ENCODE data around the gene SPATA2L. TPM values are rescaled to one million over a fixed set of nuclear protein-coding genes. Genes with fewer than 3 reads are reported as not detected.

SPATA2L gene
- total and polyA plus RNA-seq, 2 of the 13 experiments (the other 11 are each of a cell fraction or from before 2014, with no cell fraction given) = 9.1 to 20.7 TPM

GRCh38 chr16:89720813-89721545 lies 19.5 kb upstream of the SPATA2L start, which contains the start of the genes VPS9D1 and ZNF276 (continued):
- TF ChIP-seq BRD4 (CRISPR knock-in tag; IDR thresholded peaks at IDR 0.05) = peak; percentile 29
- no peak; the same call in 1 of the 2 replicates for TF ChIP-seq ZNF30 (CRISPR knock-in tag; IDR thresholded peaks at IDR 0.05)
- TF ChIP-seq, protein P1, sequence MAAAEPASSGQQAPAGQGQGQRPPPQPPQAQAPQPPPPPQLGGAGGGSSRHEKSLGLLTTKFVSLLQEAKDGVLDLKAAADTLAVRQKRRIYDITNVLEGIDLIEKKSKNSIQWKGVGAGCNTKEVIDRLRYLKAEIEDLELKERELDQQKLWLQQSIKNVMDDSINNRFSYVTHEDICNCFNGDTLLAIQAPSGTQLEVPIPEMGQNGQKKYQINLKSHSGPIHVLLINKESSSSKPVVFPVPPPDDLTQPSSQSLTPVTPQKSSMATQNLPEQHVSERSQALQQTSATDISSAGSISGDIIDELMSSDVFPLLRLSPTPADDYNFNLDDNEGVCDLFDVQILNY (CRISPR knock-in tag; conservative IDR thresholded peaks at IDR 0.05) = no peak; the same call in 1 of the 2 replicates
- TF ChIP-seq, protein P2, sequence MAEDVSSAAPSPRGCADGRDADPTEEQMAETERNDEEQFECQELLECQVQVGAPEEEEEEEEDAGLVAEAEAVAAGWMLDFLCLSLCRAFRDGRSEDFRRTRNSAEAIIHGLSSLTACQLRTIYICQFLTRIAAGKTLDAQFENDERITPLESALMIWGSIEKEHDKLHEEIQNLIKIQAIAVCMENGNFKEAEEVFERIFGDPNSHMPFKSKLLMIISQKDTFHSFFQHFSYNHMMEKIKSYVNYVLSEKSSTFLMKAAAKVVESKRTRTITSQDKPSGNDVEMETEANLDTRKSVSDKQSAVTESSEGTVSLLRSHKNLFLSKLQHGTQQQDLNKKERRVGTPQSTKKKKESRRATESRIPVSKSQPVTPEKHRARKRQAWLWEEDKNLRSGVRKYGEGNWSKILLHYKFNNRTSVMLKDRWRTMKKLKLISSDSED (CRISPR knock-in tag; IDR thresholded peaks at IDR 0.05) = peak; percentile 29; the same call in 1 of the 2 replicates
- TF ChIP-seq ZNF773 (CRISPR knock-in tag; IDR thresholded peaks at IDR 0.05; ENCODE audit: borderline replicate concordance) = peak; percentile 12; the same call in 1 of the 2 replicates
- TF ChIP-seq, protein P3, sequence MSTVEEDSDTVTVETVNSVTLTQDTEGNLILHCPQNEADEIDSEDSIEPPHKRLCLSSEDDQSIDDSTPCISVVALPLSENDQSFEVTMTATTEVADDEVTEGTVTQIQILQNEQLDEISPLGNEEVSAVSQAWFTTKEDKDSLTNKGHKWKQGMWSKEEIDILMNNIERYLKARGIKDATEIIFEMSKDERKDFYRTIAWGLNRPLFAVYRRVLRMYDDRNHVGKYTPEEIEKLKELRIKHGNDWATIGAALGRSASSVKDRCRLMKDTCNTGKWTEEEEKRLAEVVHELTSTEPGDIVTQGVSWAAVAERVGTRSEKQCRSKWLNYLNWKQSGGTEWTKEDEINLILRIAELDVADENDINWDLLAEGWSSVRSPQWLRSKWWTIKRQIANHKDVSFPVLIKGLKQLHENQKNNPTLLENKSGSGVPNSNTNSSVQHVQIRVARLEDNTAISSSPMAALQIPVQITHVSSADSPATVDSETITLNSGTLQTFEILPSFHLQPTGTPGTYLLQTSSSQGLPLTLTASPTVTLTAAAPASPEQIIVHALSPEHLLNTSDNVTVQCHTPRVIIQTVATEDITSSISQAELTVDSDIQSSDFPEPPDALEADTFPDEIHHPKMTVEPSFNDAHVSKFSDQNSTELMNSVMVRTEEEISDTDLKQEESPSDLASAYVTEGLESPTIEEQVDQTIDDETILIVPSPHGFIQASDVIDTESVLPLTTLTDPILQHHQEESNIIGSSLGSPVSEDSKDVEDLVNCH (CRISPR knock-in tag; IDR thresholded peaks at IDR 0.05) = peak; percentile 24; the same call in 1 of the 2 replicates
- no peak for TF ChIP-seq RAD51 (IDR thresholded peaks at IDR 0.05; ENCODE audit: borderline replicate concordance)
- TF ChIP-seq ZNF850 (CRISPR knock-in tag; conservative IDR thresholded peaks at IDR 0.05) = peak; percentile 64; the same call in 1 of the 2 replicates
- TF ChIP-seq PCBP2 (optimal IDR thresholded peaks at IDR 0.05; ENCODE audit: low read depth, low read length, poor library complexity, severe bottlenecking) = no peak
- no peak for TF ChIP-seq EHMT2 (IDR thresholded peaks at IDR 0.05; ENCODE audit: borderline replicate concordance, low read depth, low read length)
- TF ChIP-seq PHF8 (CRISPR knock-in tag; IDR thresholded peaks at IDR 0.05) = peak; percentile 86
- TF ChIP-seq ZNF468 (CRISPR knock-in tag; IDR thresholded peaks at IDR 0.05) = 0 out of 2 replicates have a peak, but pooled peaks have one; percentile 56
- no peak for TF ChIP-seq ATF7 (IDR thresholded peaks at IDR 0.05)
- no peak; the same call in 1 of the 2 replicates for TF ChIP-seq ATF7 (CRISPR knock-in tag; IDR thresholded peaks at IDR 0.05)
- peak; percentile 96 for TF ChIP-seq RBFOX2 (IDR thresholded peaks at IDR 0.05; ENCODE audit: low read depth, low read length)
- no peak for TF ChIP-seq MAFF (IDR thresholded peaks at IDR 0.05; ENCODE audit: low read depth, low read length)
- TF ChIP-seq ZNF550 (CRISPR knock-in tag; IDR thresholded peaks at IDR 0.05; ENCODE audit: borderline replicate concordance) = no peak
- TF ChIP-seq ELF4 (CRISPR knock-in tag; IDR thresholded peaks at IDR 0.05; ENCODE audit: borderline replicate concordance) = no peak
- TF ChIP-seq HOXA9 (CRISPR knock-in tag; IDR thresholded peaks at IDR 0.05; ENCODE audit: borderline replicate concordance) = peak; percentile 96
- no peak; the same call in 1 of the 2 replicates for TF ChIP-seq NR2F2 (IDR thresholded peaks at IDR 0.05; ENCODE audit: borderline replicate concordance, low read depth)
- TF ChIP-seq ZHX1 (CRISPR knock-in tag; IDR thresholded peaks at IDR 0.05; ENCODE audit: low read depth) = peak; percentile 88
- no peak; the same call in none of the 2 replicates for TF ChIP-seq TOPORS (CRISPR knock-in tag; IDR thresholded peaks at IDR 0.05)
